HEK293T (cell line): ENCODE measurements around the gene FILIP1L.

Experiments
- BHLHE40 ChIP-seq: fragments of 450-650 bp; IDR thresholded peaks from 2 replicates; pipeline ENCODE4 v1.6.1; 2016; ENCODE audit warnings: mild to moderate bottlenecking, moderate library complexity, borderline replicate concordance
- ELF4 ChIP-seq: fragments of 450-650 bp; IDR thresholded peaks from 2 replicates; pipeline ENCODE4 v1.6.1; 2017; ENCODE audit warnings: antibody characterized with exemption
- FOXM1 ChIP-seq: fragments of 450-650 bp; IDR thresholded peaks from 2 replicates; pipeline ENCODE4 v1.6.1; 2017; ENCODE audit warnings: mild to moderate bottlenecking, borderline replicate concordance
- L3MBTL2 ChIP-seq: fragments of 450-650 bp; conservative IDR thresholded peaks from 2 replicates; pipeline ENCODE4 v1.6.1; 2016; ENCODE audit warnings: mild to moderate bottlenecking
- PKNOX1 ChIP-seq: fragments of 450-650 bp; IDR thresholded peaks from 2 replicates; pipeline ENCODE4 v1.6.1; 2016
- SP1 ChIP-seq: fragments of 450-650 bp; IDR thresholded peaks from 2 replicates; pipeline ENCODE4 v1.6.1; 2017
- TARDBP ChIP-seq: fragments of 450-650 bp; IDR thresholded peaks from 2 replicates; pipeline ENCODE4 v1.6.1; 2016
- ZNF384 ChIP-seq: fragments of 450-650 bp; IDR thresholded peaks from 2 replicates; pipeline ENCODE4 v1.6.1; 2016

- no peak for TF ChIP-seq L3MBTL2
- no peak for TF ChIP-seq BHLHE40
- no peak for TF ChIP-seq ELF4
- TF ChIP-seq TARDBP: no peak
- no peak for TF ChIP-seq SP1
- no peak for TF ChIP-seq ZNF384
- no peak for TF ChIP-seq FOXM1
- no peak for TF ChIP-seq PKNOX1
These were observed 90.7 kb downstream of the FILIP1L start for GRCh38 chr3:100023595-100023994.
